GM12878 (cell line): ENCODE data around the gene SLC23A2. TPM values are rescaled to one million over a fixed set of nuclear protein-coding genes. Genes with fewer than 3 reads are reported as not detected.

Experiments
- ATAC-seq: fragments of 200-7000 bp; cut with Tn5 transposase; 3 replicates; pipeline ENCODE4 v1.9.1; 2020; ENCODE audit warnings: mild to moderate bottlenecking, moderate library complexity
- BruUV-seq: library from RNA; stranded (reverse); fragments of 400-500 nt; replicated peaks from 2 replicates; lab custom pipeline; 2021; lab: Mats Ljungman, UMichigan
- CTCF ChIA-PET: fragments of 300-600 bp; sonication (Branson Sonifier 250); formaldehyde crosslinking; extraction: SDS; loops from one replicate; lab custom pipeline; 2021; ENCODE audit warnings: inconsistent platforms; lab: Yijun Ruan, JAX
- POLR2A ChIA-PET: fragments of 350-600 bp; formaldehyde crosslinking; extraction: SDS; loops from one replicate; lab custom pipeline; 2021; ENCODE audit warnings: inconsistent platforms; lab: Charles Lee
- RAD21 ChIA-PET: fragments of 300-600 bp; sonication (Branson Sonifier 250); formaldehyde crosslinking; loops from one replicate; lab custom pipeline; 2023; ENCODE audit warnings: antibody characterized with exemption; ENCODE audit not compliant: unreplicated experiment; lab: Charles Lee
- SMC1A ChIA-PET: fragments of 300-600 bp; sonication (Branson Sonifier 250); formaldehyde crosslinking; loops from one replicate; lab custom pipeline; 2023; ENCODE audit not compliant: unreplicated experiment, uncharacterized antibody; lab: Charles Lee
- DNase-seq: peaks from one replicate; pipeline ENCODE4 v3.0.0-alpha.2; 2011; ENCODE audit warnings: low read depth, low spot score
- FAIRE-seq: peaks from 3 replicates; lab custom pipeline; 2011; peaks lifted over from hg19 to GRCh38; lab: Jason Lieb, UNC
- H2AFZ ChIP-seq: 2 replicates; pipeline ENCODE4 v1.6.0; 2011; ENCODE audit warnings: low read depth, low read length, control low read depth; ENCODE audit not compliant: control insufficient read depth
- H3K27ac ChIP-seq: 2 replicates; pipeline ENCODE4 v1.5.1; 2011; ENCODE audit warnings: control low read depth; ENCODE audit not compliant: control insufficient read depth, insufficient read depth
- H3K27me3 ChIP-seq, 2 experiments: replicated peaks in 1 of 2; 2 replicates each; pipeline versions ENCODE4 v1.6.0 to v1.6.1; 2011; ENCODE audit warnings: low read length in 1 of 2; ENCODE audit not compliant: control insufficient read depth in 2 of 2, insufficient read depth in 2 of 2
- H3K36me3 ChIP-seq, 2 experiments: 2 replicates each; pipeline ENCODE4 v1.5.1; 2011; ENCODE audit warnings: low read length in 1 of 2; ENCODE audit not compliant: control insufficient read depth in 2 of 2, insufficient read depth in 2 of 2
- H3K4me1 ChIP-seq: 2 replicates; pipeline ENCODE4 v1.6.1; 2011; ENCODE audit warnings: mild to moderate bottlenecking, low read length, moderate library complexity, mixed read lengths; ENCODE audit not compliant: control insufficient read depth, insufficient read depth
- H3K4me2 ChIP-seq: 2 replicates; pipeline ENCODE4 v1.6.0; 2011; ENCODE audit warnings: control low read depth; ENCODE audit not compliant: control insufficient read depth, insufficient read depth
- H3K4me3 ChIP-seq: fragments of 200-600 bp; sonication (generic); 2 replicates; pipeline ENCODE4 v1.5.1; 2016
- H3K79me2 ChIP-seq: 2 replicates; pipeline ENCODE4 v1.6.0; 2011; ENCODE audit warnings: low read length; ENCODE audit not compliant: control insufficient read depth, insufficient read depth
- H3K9ac ChIP-seq: 2 replicates; pipeline ENCODE4 v1.8.0; 2011; ENCODE audit warnings: low read length, control low read depth, mixed read lengths; ENCODE audit not compliant: control insufficient read depth, insufficient read depth
- H3K9me3 ChIP-seq: replicated peaks from 3 replicates; pipeline ENCODE4 v1.5.1; 2011; ENCODE audit warnings: mild to moderate bottlenecking, low read length; ENCODE audit not compliant: control insufficient read depth, insufficient read depth
- H4K20me1 ChIP-seq: 2 replicates; pipeline ENCODE4 v1.6.0; 2011; ENCODE audit not compliant: control insufficient read depth, insufficient read depth
- FOXM1 ChIP-seq: IDR thresholded peaks from 2 replicates; pipeline ENCODE4 v1.6.1; 2012; ENCODE audit warnings: low read depth, mild to moderate bottlenecking, inconsistent platforms, low read length, moderate library complexity
- HCFC1 ChIP-seq: fragments of 150-350 bp; IDR thresholded peaks from 2 replicates; pipeline ENCODE4 v1.6.1; 2014; ENCODE audit warnings: low read length
- TCF12 ChIP-seq: IDR thresholded peaks from 2 replicates; pipeline ENCODE4 v1.6.1; 2011; ENCODE audit warnings: low read depth, mild to moderate bottlenecking, low read length
- TCF3 ChIP-seq: IDR thresholded peaks from 2 replicates; pipeline ENCODE4 v1.6.1; 2012; ENCODE audit warnings: low read depth, mild to moderate bottlenecking, low read length, borderline replicate concordance; ENCODE audit not compliant: insufficient read depth
- WGBS: methylation state at CpG from one replicate; pipeline ENCODE4 v1.1.6; 2016; ENCODE audit warnings: low lambda C conversion rate; ENCODE audit not compliant: insufficient replicate concordance, insufficient coverage; ENCODE audit errors: missing lambda C conversion rate; 5-methylcytosine and 5-hydroxymethylcytosine counted together
- in situ Hi-C: fragments of 300-500 bp; cut with MboI; formaldehyde crosslinking; loops from 9 replicates; pipeline ENCODE4 v1.14.3; 2018; ENCODE audit warnings: mixed read lengths
- intact Hi-C: fragments of 100-400 bp; cut with micrococcal nuclease; formaldehyde crosslinking; loops from one replicate; pipeline ENCODE4 v1.14.2; 2022; ENCODE audit not compliant: unreplicated experiment
- polyA plus RNA-seq, 11 experiments: library from polyadenylated mRNA; depleted of rRNA in 4 of 11; unstranded in 6 of 11; stranded (reverse) in 5 of 11; fragments of >200 nt; fragmentation: Nextera tagmentation in 4 of 11; fragmentation: Illumina TruSeq in 1 of 11; extraction: Ambion mirVana in 4 of 11; extraction: Trizol in 1 of 11; gene quantifications; 1 replicate in 1 of 11; 2 replicates in 10 of 11; pipeline versions ENCODE4 v1.2.1 to v1.2.3, GENCODE V29; 2011 to 2016; ENCODE audit warnings: inconsistent platforms in 2 of 11, missing spikeins in 2 of 11, low read depth in 1 of 11
- total RNA-seq, 4 experiments: library from RNA; depleted of rRNA in 3 of 4; stranded (reverse); fragments of >200 nt in 3 of 4; fragmentation: Illumina TruSeq in 1 of 4; extraction: Trizol in 1 of 4; gene quantifications; 2 replicates each; pipeline versions ENCODE4 v1.2.1 to v1.2.3, GENCODE V29; 2013 to 2021

The SLC23A2 gene
- total and polyA plus RNA-seq, 10 of the 15 experiments (the other 5 are each of a cell fraction or from before 2014, with no cell fraction given), result 4.4 to 56.1 (median 35.5) TPM

DNA sequence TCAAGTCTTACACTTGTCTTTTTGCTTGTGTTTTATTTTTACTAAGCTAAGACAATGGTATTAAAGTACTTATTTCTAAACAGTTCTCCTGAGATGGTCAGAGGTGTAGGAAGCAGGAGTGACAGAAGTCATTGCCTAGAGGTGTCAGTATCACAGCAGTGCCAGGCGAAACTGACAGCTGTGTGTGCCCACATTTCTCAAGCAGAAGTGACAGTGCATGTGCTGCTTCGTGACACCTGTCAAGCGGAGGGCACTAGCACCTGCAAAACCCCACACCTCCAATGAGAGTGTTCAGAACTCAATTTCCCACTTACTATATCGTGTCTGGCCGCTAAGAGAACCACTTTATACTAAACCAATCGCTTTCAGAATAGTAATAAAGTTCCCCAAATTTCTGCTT is 82.8 kb downstream of the SLC23A2 start:
- POLR2A ChIA-PET, result no interaction called here
- 76% methylated on average over 6 of the region's 6 CpGs for WGBS
- in situ Hi-C loops, result no loop called here
- Histone ChIP-seq H3K9ac (no peak overlapping the region), H3K27me3 (no peaks in the 10 kb centered on the region), H3K36me3 (peaks cover 0 to 4% of the 10 kb centered on the region in 2 experiments; a peak in 2 of 4 replicates), H3K4me2 (no peak overlapping the region), H4K20me1 (no peaks in the 10 kb centered on the region), H3K79me2 (no peaks in the 10 kb centered on the region), H2AFZ (no peak overlapping the region), H3K9me3 (no peaks in the 10 kb centered on the region), H3K4me1 (no peaks in the 10 kb centered on the region), H3K4me3 (no peak overlapping the region), H3K27ac (no peak overlapping the region)
- RAD21 ChIA-PET, result interaction anchor here (1.4 kb wide), 1 partner anchor 37 kb away, joined by 4 read pairs; no protein-coding TSS in a partner anchor
- SMC1A ChIA-PET, result interaction anchor here (0.8 to 3.5 kb wide), 7 partner anchors 10 to 182 kb away, joined by 3 to 10 read pairs (median 5); no protein-coding TSS in a partner anchor
- peak; percentile 18 for FAIRE-seq
- BruUV-seq, result no TSS peak
- CTCF ChIA-PET, result interaction anchor here (1.0 to 2.8 kb wide), 5 partner anchors 10 to 182 kb away, joined by 4 to 19 read pairs (median 7); no protein-coding TSS in a partner anchor
- intact Hi-C loops, result no loop called here
- TF ChIP-seq TCF12 (0 out of 2 replicates have a peak, but pooled peaks have one; percentile 27), HCFC1 (no peak), FOXM1 (no peak), TCF3 (peak; percentile 70; the same call in 1 of the 2 replicates)
- DNase-seq, result no peak
- ATAC-seq, result no peak
